HG03378 (cell line): ENCODE measurements around the gene CPXM1.
"Not testable (repeated sequence)": the region's sequence is repeated elsewhere in the genome, so short reads cannot be mapped to it uniquely, and the experiment has no call there.

Experiments
- ATAC-seq: cut with Tn5 transposase; IDR thresholded peaks from one replicate; pipeline ENCODE4 v1.9.1; 2021; ENCODE audit warnings: mild to moderate bottlenecking, moderate library complexity; ENCODE audit not compliant: unreplicated experiment

Gene CPXM1

DNA sequence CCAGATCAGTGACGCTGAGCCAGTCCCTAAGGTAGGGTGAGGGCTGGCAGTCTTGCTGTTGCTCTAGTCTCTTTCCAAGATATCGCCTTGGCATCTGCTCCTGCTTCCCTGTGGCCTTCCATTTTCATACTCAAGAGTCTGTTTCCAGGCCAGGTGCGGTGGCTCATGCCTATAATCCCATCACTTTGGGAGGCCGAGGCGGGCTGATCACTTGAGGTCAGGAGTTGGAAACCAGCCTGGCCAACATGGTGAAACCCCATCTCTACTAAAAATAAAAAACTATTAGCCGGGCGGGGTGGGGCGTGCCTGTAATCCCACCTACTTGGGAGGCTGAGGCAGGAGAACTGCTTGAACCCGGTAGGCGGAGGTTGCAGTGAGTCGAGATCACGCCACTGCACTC, 30.3 kb downstream of the CPXM1 start:
- not testable (repeated sequence) for ATAC-seq

DNA sequence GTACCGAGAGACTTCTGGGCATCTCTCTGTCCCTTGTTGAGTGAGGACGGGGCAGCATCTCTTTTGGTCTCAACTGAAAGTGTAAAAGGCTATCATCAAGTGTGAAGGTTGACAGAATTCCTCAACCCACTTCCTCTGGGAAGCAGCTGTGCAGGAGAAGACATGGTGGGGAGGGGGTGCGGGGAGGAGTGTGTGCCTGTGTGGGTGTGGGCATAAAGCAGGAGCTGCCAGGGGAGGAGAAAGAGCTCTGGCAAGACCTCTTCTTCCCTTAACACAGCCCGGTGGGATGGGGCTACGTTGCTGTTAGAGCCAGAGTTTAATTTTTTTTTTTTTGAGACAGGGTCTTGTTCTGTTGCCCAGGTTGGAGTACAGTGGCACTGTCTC, 31.8 kb downstream of the CPXM1 start:
- no peak for ATAC-seq

DNA sequence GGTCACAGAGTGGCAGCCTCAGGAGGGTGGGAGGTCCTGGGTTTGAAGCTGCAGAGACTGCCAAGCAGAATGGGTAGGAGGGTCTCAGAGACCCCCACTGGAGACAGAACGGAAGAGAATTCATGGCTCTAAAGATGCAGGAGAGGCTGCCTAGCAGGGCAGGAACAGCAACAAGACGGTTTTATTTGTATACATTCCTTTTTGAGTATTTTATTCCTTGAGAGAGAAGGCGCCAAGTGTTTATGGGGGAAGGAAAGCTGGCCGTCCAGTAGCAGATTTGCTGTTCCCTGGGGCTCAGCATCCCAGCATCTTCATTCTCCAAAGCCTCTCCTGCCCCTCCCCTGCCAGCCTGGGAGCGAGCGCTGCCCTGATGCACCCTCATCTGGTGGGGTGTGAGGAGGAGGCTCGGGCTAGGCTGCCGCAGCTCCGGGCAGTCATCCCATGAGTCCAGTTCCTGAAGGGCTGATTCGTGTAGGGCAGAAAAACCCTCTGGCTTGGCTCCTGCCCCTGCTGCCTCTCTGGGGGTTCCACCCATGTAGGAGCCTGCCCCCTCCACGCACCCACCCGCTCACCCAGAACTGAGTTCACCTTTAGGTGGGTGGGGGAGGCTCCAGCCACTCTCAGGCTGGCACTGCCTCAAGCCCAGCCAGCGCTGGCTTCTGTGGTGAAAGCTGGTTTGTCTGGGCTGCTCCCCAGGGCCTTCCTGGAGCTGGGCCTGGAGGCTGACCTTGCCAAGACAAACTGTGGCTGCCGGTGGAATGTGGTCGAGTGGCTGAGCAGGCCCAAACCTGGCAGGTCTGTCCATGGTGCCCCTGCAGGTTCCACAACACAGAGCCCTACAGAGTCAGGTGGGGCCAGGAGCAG, 32.4 kb downstream of the CPXM1 start:
- ATAC-seq, result no peak

DNA sequence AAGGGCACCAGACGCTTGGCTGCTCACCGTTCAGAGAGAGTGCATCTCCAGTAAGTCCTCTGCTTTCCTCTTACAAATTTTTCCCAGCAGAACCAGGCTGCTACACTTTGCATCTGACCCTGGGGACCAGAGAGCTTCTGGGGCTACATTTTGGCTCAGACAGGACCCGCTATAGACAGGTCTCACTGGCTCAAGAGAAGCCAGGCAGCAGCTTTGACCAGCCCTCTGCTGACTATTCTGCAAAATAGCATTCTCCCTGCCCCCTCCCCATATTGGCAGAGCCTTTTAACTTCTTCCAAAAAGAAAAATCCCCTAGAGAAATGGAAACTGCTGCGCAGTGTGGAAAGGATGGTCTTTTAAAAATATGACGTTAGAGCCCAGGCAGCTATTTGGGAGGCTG, 37.2 kb downstream of the CPXM1 start:
- no peak for ATAC-seq

- no peak for ATAC-seq
Measured at GRCh38 chr20:2762578-2763131, 37.8 kb downstream of the CPXM1 start.

DNA sequence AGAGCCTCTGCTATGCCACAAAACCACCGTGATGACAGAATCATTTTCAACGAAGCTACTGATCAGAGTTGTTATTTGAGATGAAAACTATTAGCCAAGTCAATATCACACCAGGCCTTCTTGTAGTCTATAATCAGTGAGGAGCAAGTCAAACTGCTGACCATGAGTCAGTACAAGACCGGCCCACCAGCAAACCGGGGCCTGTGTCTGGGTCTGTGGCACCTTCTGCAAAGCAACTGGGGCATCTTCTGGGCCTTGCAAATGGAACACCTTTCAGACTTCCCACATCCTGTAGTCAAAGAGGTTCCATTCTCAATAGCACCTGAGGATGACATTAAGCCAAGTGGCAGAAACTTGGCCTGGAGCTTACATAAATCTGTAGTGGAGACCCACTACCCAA, 38.5 kb downstream of the CPXM1 start:
- no peak for ATAC-seq

DNA sequence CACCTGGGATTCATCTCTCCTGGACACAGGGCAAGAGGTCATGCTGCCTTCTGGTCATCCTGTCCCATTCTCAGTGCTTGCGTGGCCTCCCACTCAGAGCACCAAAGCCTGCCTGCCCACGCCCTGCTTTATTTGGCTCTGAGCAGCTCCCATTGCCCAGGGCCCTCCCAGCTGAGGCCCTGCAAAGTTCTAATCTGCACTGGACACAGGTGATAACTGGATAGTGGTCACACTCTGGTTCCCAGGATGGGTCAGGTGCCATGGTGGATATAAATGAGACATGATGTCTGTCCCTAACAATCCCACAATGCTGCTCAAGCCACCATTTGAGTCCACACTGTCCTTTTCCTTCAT, 39.5 kb downstream of the CPXM1 start:
- ATAC-seq, result no peak

DNA sequence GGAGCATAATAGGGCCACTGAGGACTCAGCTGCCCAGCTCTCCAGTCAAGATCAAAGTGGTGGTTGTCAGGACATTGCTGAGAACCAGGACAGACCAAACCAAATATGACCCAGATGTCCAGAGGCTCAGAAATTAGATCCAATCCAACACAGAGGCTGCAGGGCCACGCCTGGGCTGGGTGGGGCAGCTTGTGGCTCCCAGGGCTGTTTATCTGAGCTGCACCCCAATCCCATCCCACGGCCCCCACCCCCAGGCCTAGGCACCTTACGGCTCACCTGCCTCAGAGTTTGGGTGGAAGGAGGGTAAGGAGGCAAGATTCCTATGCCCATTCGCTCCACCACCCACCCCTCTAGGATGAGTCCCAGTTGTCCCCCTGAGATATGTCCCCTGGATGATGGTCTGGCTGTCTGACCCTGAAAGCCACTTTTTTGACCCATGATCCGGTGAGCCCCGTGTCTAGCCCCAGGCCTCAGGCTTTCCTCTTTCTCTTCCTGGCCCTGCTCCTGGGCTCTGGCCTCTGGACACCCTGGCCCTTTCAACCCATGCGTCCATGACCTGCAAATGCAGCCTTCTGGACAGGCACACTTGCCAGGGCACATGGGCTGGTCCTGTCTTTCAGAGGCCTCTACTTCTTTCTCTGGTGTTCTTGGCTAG, 40.0 kb downstream of the CPXM1 start:
- ATAC-seq, result no peak

GRCh38 chr20:2759603-2760296, 40.7 kb downstream of the CPXM1 start:
- no peak for ATAC-seq

GRCh38 chr20:2759143-2759542, 41.3 kb downstream of the CPXM1 start:
- no peak for ATAC-seq

- no peak for ATAC-seq
Measured at GRCh38 chr20:2757969-2758368, 42.5 kb downstream of the CPXM1 start.

DNA sequence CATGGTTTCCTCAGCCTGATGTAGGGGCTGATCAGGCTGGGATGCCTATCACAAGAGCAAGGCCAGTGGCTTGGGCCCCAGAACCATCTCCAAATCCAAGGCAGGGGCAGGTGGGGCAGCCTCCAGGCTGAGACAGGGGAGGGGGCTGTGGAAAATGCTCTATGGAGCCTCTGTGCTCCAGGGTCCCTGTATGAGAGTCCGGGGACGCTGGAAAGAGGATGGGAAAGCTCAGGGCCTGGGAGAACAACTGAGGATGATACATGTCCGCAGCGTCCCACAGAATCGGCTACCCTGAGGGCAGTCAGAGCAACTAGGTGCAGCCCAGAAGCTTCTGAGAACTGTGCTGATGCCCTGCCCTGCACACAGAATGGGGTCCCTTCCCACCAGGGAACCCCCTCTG, 43.4 kb downstream of the CPXM1 start:
- ATAC-seq, result no peak

DNA sequence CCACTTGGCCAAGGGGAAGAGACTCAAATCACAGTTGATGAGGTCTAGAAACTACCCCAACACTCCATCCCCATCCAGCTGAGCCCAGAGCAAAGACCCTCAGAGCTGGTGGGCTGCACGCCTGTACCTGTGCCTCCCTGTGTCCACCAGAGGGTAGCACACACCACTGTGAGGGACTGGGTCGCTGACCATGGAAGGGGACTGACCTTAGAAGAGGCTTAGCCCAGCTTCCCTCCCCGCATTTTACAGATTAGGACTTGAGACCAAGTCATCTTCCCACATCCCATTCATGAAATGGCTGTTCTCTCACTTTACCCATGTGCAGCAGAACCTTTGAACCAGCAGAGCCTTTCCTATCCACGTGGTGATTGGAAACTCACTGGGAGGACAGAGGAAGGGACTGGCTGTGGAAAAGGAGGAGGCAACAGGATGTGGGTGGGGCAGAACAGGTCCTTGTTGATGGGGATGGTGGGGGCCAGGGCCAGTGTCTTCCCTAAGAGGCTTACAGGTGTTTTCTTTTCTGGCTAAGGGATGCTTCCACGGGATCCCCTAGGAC, 44.3 kb downstream of the CPXM1 start:
- no peak for ATAC-seq

GRCh38 chr20:2755451-2756055, 44.9 kb downstream of the CPXM1 start:
- ATAC-seq, result no peak

DNA sequence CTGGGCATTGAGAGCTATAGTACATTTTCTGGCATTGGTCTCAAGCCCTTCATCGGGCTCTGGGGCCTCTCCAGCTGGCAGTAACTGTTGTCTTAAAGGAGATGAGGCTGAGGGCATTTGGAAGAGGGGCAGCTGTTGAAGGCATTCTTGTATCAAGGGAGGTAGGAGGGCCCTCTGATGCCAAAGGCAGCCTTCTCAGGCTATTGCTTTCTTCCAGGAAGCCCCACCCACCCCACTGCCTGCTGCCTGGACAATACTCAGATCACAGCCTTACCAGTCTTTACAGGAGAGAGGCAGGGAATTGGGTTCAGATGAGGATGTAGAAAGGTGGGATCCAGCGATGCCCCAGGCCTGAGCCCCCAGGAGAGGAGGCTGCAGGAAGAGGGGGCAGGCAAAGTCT, 46.0 kb downstream of the CPXM1 start:
- ATAC-seq, result no peak

DNA sequence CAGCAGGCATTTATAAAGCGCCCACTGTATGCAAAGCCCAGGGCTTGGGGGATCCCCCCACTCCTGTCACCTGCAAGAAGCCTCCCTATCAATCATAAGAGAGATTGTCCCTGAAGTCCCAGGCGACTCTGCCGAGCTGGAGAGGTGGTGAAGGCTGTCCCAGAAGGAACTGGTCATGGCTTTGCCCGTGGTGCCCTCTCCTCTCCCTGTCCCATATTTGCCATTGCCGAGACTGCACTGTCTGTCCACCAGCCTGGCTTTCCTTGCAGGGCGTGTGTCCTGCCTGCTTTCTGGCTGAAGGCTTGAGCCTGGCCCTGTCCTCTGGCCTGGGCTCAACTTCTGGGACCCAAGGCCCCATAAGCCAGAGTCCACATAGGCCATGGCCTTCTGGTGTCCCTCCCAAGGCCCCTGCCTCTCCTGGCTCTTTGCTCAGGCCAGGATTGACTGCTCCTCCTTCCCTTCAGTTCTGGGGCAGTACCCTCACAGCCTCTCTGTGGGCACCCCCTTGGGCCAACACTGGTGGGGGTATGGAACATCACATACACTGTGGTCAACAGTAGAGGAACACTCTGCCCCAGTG, 46.9 kb downstream of the CPXM1 start:
- no peak for ATAC-seq

GRCh38 chr20:2752567-2753460, 47.6 kb downstream of the CPXM1 start:
- no peak for ATAC-seq

DNA sequence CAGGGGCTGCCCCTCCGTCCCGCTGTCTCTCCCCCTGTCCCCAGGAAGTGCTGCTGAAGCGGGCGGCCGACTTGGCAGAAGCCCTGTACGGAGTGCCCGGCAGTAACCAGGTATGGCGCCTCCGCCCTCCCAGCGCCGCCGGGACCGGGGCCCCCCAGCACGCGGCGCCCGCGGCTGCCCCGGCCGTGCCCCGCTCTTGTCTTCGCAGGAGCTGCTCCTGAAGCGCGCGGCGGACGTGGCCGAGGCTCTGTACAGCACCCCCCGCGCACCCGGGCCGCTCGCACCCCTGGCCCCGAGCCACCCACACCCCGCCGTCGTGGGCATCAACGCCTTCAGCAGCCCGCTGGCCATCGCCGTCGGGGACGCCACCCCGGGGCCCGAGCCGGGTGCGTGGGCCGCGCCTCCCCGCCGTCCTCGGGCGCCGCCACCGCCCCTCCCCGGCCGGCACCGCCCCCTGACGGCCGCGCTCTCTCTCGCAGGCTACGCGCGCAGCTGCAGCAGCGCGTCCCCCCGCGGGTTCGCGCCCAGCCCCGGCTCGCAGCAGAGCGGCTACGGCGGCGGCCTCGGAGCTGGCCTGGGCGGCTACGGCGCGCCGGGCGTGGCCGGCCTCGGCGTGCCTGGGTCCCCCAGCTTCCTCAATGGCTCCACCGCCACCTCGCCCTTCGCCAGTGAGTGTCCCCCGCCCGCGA, 48.4 kb downstream of the CPXM1 start:
- no peak for ATAC-seq

GRCh38 chr20:2751347-2751877, 49.0 kb downstream of the CPXM1 start:
- no peak for ATAC-seq
